Endothelial cell of umbilical vein (primary cell): Measurements from ENCODE around the gene TOX2. TPM values are rescaled to one million over a fixed set of nuclear protein-coding genes. Genes with fewer than 3 reads are reported as not detected.

Experiments used
- BruUV-seq: library from RNA; stranded (reverse); fragments of 400-500 nt; replicated peaks from 2 replicates; lab custom pipeline; 2021; lab: Mats Ljungman, UMichigan
- CTCF ChIA-PET: fragments of 300-600, 350-600 bp; sonication (Branson Sonifier 250); formaldehyde crosslinking; loops from one replicate; lab custom pipeline; 2021; ENCODE audit warnings: antibody characterized with exemption, inconsistent platforms; lab: Charles Lee
- POLR2A ChIA-PET: fragments of 300-600, 350-600 bp; sonication (Branson Sonifier 250); formaldehyde crosslinking; loops from one replicate; lab custom pipeline; 2021; ENCODE audit warnings: antibody characterized with exemption, inconsistent platforms; lab: Charles Lee
- DNase-seq: peaks from one replicate; pipeline ENCODE4 v3.0.0-alpha.2; 2011; ENCODE audit warnings: low read depth, low spot score
- FAIRE-seq: peaks from 2 replicates; lab custom pipeline; 2011; peaks lifted over from hg19 to GRCh38; lab: Jason Lieb, UNC
- H2AFZ ChIP-seq: 2 replicates; pipeline ENCODE4 v1.6.0; 2012; ENCODE audit warnings: low read depth, low read length, control low read depth, inconsistent platforms
- H3K27ac ChIP-seq: 2 replicates; pipeline ENCODE4 v1.5.1; 2011; ENCODE audit warnings: low read depth, mild to moderate bottlenecking, control low read depth, low read length, moderate library complexity; ENCODE audit not compliant: insufficient read depth
- H3K27me3 ChIP-seq, 2 experiments: 2 replicates each; pipeline versions ENCODE4 v1.6.0 to v1.6.1; 2011; ENCODE audit warnings: low read length in 2 of 2, mixed read lengths in 1 of 2; ENCODE audit not compliant: control insufficient read depth in 2 of 2, insufficient read depth in 2 of 2
- H3K36me3 ChIP-seq, 2 experiments: 2 replicates in 1 of 2; 3 replicates in 1 of 2; pipeline ENCODE4 v1.5.1; 2011; ENCODE audit warnings: low read length in 2 of 2, mild to moderate bottlenecking in 1 of 2, moderate library complexity in 1 of 2; ENCODE audit not compliant: control insufficient read depth in 2 of 2, insufficient read depth in 2 of 2; ENCODE audit errors: extremely low read depth in 1 of 2
- H3K4me1 ChIP-seq: 3 replicates; pipeline ENCODE4 v1.5.1; 2011; ENCODE audit warnings: mild to moderate bottlenecking, low read length; ENCODE audit not compliant: control insufficient read depth, insufficient read depth; ENCODE audit errors: extremely low read depth
- H3K4me2 ChIP-seq: 2 replicates; pipeline ENCODE4 v1.6.1; 2011; ENCODE audit warnings: low read length, control low read depth, mixed read lengths; ENCODE audit not compliant: insufficient read depth
- H3K4me3 ChIP-seq, 3 experiments: fragments of 200-600 bp in 1 of 3; sonication (generic), shearing (Covaris generic) in 1 of 3; replicated peaks in 1 of 3; 2 replicates each; pipeline ENCODE4 v1.5.1; 2011 to 2016; ENCODE audit warnings: control low read depth in 3 of 3, low read length in 3 of 3, mild to moderate bottlenecking in 2 of 3, inconsistent platforms in 1 of 3, low read depth in 1 of 3, moderate library complexity in 1 of 3; ENCODE audit not compliant: insufficient read depth in 1 of 3
- H3K79me2 ChIP-seq: 2 replicates; pipeline ENCODE4 v1.6.0; 2012; ENCODE audit warnings: low read length, inconsistent platforms; ENCODE audit not compliant: control insufficient read depth, insufficient read depth
- H3K9ac ChIP-seq: replicated peaks from 2 replicates; pipeline ENCODE3; 2011; ENCODE audit warnings: low read length, control low read depth; ENCODE audit not compliant: insufficient read depth; ENCODE audit errors: extremely low read depth
- H3K9me1 ChIP-seq: replicated peaks from 3 replicates; pipeline ENCODE4 v1.6.0; 2011; ENCODE audit warnings: mild to moderate bottlenecking, low read length; ENCODE audit not compliant: control insufficient read depth, insufficient read depth; ENCODE audit errors: extremely low read depth
- H3K9me3 ChIP-seq: replicated peaks from 2 replicates; pipeline ENCODE4 v1.5.1; 2012; ENCODE audit warnings: low read length, inconsistent platforms; ENCODE audit not compliant: control insufficient read depth, insufficient read depth
- H4K20me1 ChIP-seq: replicated peaks from 2 replicates; pipeline ENCODE3; 2011; ENCODE audit warnings: mild to moderate bottlenecking, low read length; ENCODE audit not compliant: control insufficient read depth, insufficient read depth; ENCODE audit errors: extremely low read depth
- EZH2 ChIP-seq: IDR thresholded peaks from 2 replicates; pipeline ENCODE4 v1.6.1; 2012; ENCODE audit warnings: borderline replicate concordance, low read depth, mild to moderate bottlenecking, moderate library complexity, low read length, inconsistent platforms; ENCODE audit not compliant: severe bottlenecking
- FOS ChIP-seq: IDR thresholded peaks from 2 replicates; pipeline ENCODE4 v1.6.1; 2011; ENCODE audit warnings: mild to moderate bottlenecking, low read length, moderate library complexity, borderline replicate concordance; ENCODE audit not compliant: insufficient read depth
- GATA2 ChIP-seq: IDR thresholded peaks from 2 replicates; pipeline ENCODE4 v1.7.0; 2011; ENCODE audit warnings: low read depth, mild to moderate bottlenecking, moderate library complexity, mixed read lengths, low read length; ENCODE audit not compliant: insufficient read length, insufficient read depth
- JUN ChIP-seq: IDR thresholded peaks from 2 replicates; pipeline ENCODE4 v1.6.1; 2011; ENCODE audit warnings: borderline replicate concordance, low read depth; ENCODE audit not compliant: insufficient read length, insufficient read depth
- MYC ChIP-seq: IDR thresholded peaks from one replicate; pipeline ENCODE4 v1.6.1; 2011; ENCODE audit warnings: mild to moderate bottlenecking, low read depth, low read length
- POLR2A ChIP-seq: IDR thresholded peaks from 2 replicates; pipeline ENCODE4 v1.6.1; 2012; ENCODE audit warnings: low read depth, mild to moderate bottlenecking, control low read depth, low read length
- POLR2AphosphoS5 ChIP-seq: IDR thresholded peaks from 2 replicates; pipeline ENCODE4 v1.6.1; 2012; ENCODE audit warnings: low read depth, mild to moderate bottlenecking, control low read depth, low read length, moderate library complexity; ENCODE audit not compliant: insufficient read depth
- dilution Hi-C: fragments of 300-500 bp; cut with MboI; formaldehyde crosslinking; loops from one replicate; pipeline ENCODE4 v1.15.0; 2019; ENCODE audit warnings: low sequenced_read_pairs; ENCODE audit not compliant: extremely low pct_ligation_motif_present
- intact Hi-C: fragments of 100-400 bp; cut with micrococcal nuclease; formaldehyde crosslinking; loops from one replicate; pipeline ENCODE4 v1.10.0; 2022
- polyA plus RNA-seq, 4 experiments: library from polyadenylated mRNA; depleted of rRNA in 3 of 4; stranded (reverse) in 3 of 4; unstranded in 1 of 4; fragments of >200 nt; gene quantifications; 2 replicates each; pipeline versions ENCODE4 v1.2.1 to v1.2.3, GENCODE V29; 2011 to 2012; ENCODE audit warnings: missing spikeins in 1 of 4
- total RNA-seq: library from RNA; stranded (reverse); gene quantifications from 2 replicates; pipeline ENCODE4 v1.2.3, GENCODE V29; 2021
- TF ChIP-seq, protein P1 (sequence below): IDR thresholded peaks from 2 replicates; pipeline ENCODE4 v1.6.1; 2011; ENCODE audit not compliant: insufficient read depth, insufficient read length

Gene TOX2
- total and polyA plus RNA-seq, 2 donors (not counting 3 experiments of a cell fraction or from before 2014, with no cell fraction given): 7.0 to 18.6 TPM

DNA sequence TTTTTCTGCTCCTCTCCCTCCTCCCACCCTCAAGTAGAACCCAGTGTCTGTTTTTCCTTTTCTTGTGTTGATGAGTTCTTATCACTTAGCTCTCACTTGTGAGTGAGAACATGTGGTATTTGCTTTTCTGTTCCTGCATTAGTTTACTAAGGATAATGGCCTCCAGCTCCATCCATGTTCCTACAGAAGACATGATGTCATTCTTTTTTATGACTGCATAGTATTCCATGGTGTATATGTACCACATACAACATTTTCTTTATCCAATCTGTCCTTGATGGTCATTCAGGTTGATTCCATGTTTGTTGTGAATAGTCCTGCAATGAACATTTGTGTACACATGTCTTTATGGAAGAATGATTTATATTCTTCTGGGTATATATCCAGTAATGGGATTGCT is 81.0 kb downstream of the TOX2 start:
- H3K27me3 ChIP-seq: no peaks in the 10 kb centered on the region
- no peaks in the 10 kb centered on the region for H3K4me1 ChIP-seq
- no peaks in the 10 kb centered on the region for H3K9me1 ChIP-seq
- H2AFZ ChIP-seq: no peak overlapping the region
- no peak overlapping the region for H3K27ac ChIP-seq
- DNase-seq (no peak), FAIRE-seq (no peak)
- no peak overlapping the region for H3K9ac ChIP-seq
- dilution Hi-C loops (no loop called here), intact Hi-C loops (no loop called here)
- BruUV-seq: no TSS peak
- no peaks in the 10 kb centered on the region for H4K20me1 ChIP-seq
- no peak overlapping the region for H3K4me3 ChIP-seq
- no peak for TF ChIP-seq FOS
- no peak for TF ChIP-seq MYC
- no peak for TF ChIP-seq EZH2
- TF ChIP-seq JUN: no peak
- TF ChIP-seq POLR2A: no peak
- no peak for TF ChIP-seq POLR2AphosphoS5
- TF ChIP-seq, protein P1, sequence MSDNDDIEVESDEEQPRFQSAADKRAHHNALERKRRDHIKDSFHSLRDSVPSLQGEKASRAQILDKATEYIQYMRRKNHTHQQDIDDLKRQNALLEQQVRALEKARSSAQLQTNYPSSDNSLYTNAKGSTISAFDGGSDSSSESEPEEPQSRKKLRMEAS: no peak
- no peak for TF ChIP-seq GATA2
- no peaks in the 10 kb centered on the region for H3K36me3 ChIP-seq
- POLR2A ChIA-PET: no interaction called here
- no peak overlapping the region for H3K4me2 ChIP-seq
- no peaks in the 10 kb centered on the region for H3K9me3 ChIP-seq
- CTCF ChIA-PET: no interaction called here
- H3K79me2 ChIP-seq: no peaks in the 10 kb centered on the region
